HL-60 (cell line): Measurements from ENCODE around the gene PPP2R3A.
"Not testable (repeated sequence)": the region's sequence is repeated elsewhere in the genome, so short reads cannot be mapped to it uniquely, and the experiment has no call there.

Experiments
- DNase-seq, 2 experiments: peaks; one replicate each; pipeline ENCODE4 v3.0.0-alpha.2; 2010 to 2020; ENCODE audit warnings: low read depth in 1 of 2, low spot score in 1 of 2
- H3K27ac ChIP-seq: fragments of 250-450 bp; sonication (Bioruptor Pico); replicated peaks from 2 replicates; pipeline ENCODE4 v1.5.1; 2020; ENCODE audit warnings: mild to moderate bottlenecking, moderate library complexity
- H3K27me3 ChIP-seq: fragments of 250-450 bp; sonication (Bioruptor Pico); 2 replicates; pipeline ENCODE4 v1.5.1; 2021; ENCODE audit warnings: mild to moderate bottlenecking, moderate library complexity; ENCODE audit not compliant: insufficient read depth, poor library complexity, severe bottlenecking
- H3K4me3 ChIP-seq: replicated peaks from 2 replicates; pipeline ENCODE4 v1.5.1; 2011; ENCODE audit warnings: mild to moderate bottlenecking, control low read depth, low read length; ENCODE audit not compliant: insufficient read depth
- CTCF ChIP-seq: IDR thresholded peaks from one replicate; pipeline ENCODE4 v1.5.1; 2011; ENCODE audit warnings: low read length, control low read depth, inconsistent platforms; ENCODE audit not compliant: insufficient read depth
- GABPA ChIP-seq: IDR thresholded peaks from 2 replicates; pipeline ENCODE4 v1.6.1; 2012; ENCODE audit warnings: low read depth
- POLR2AphosphoS5 ChIP-seq: IDR thresholded peaks from 2 replicates; pipeline ENCODE4 v1.6.1; 2012; ENCODE audit warnings: low read depth
- REST ChIP-seq: IDR thresholded peaks from 2 replicates; pipeline ENCODE4 v1.6.1; 2012; ENCODE audit warnings: low read depth; ENCODE audit not compliant: insufficient replicate concordance
- SPI1 ChIP-seq: IDR thresholded peaks from 2 replicates; pipeline ENCODE4 v1.6.1; 2012; ENCODE audit warnings: low read depth, mild to moderate bottlenecking, borderline replicate concordance

Gene PPP2R3A

DNA sequence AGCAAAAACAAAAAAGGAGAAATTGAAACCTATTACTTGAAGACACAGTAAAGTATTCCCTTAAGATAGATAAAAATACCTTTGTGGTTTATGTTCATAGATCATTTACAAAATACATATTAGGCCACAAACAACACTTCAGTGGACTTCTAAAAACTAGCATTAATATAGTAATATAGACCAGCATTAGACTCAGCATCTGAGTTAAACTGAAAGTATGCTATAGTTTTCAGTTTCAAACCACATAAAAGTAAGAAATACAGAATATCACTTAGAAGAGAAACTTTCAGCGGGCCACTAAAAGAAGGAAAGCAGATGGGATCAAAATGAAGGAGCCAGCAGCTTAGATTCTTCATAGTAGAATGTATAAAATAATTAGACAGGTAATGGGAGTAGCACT is 144.0 kb downstream of the PPP2R3A start:
- Histone ChIP-seq H3K27me3 (no peaks in the 10 kb centered on the region), H3K4me3 (no peak overlapping the region), H3K27ac (no peak overlapping the region)
- no peak for DNase-seq
- TF ChIP-seq POLR2AphosphoS5 = no peak
- no peak for TF ChIP-seq GABPA
- no peak for TF ChIP-seq CTCF
- no peak for TF ChIP-seq REST

GRCh38 chr3:136110481-136110880 is 145.0 kb downstream of the PPP2R3A start:
- Histone ChIP-seq H3K4me3 (no peak overlapping the region), H3K27ac (no peak overlapping the region)
- DNase-seq = no peak

GRCh38 chr3:136114421-136114820 is 148.9 kb downstream of the PPP2R3A start:
- TF ChIP-seq POLR2AphosphoS5 (no peak), SPI1 (no peak), CTCF (no peak), REST (no peak), GABPA (no peak)
- no peak for DNase-seq
- H3K27me3 ChIP-seq = no peaks in the 10 kb centered on the region
- no peak overlapping the region for H3K4me3 ChIP-seq
- no peak overlapping the region for H3K27ac ChIP-seq

More at GRCh38 chr3:136110481-136110880, 145.0 kb downstream of the PPP2R3A start:
- TF ChIP-seq GABPA = no peak
- no peak for TF ChIP-seq CTCF
- no peak for TF ChIP-seq POLR2AphosphoS5
- TF ChIP-seq REST = no peak
- no peak for TF ChIP-seq SPI1
- no peaks in the 10 kb centered on the region for H3K27me3 ChIP-seq

DNA sequence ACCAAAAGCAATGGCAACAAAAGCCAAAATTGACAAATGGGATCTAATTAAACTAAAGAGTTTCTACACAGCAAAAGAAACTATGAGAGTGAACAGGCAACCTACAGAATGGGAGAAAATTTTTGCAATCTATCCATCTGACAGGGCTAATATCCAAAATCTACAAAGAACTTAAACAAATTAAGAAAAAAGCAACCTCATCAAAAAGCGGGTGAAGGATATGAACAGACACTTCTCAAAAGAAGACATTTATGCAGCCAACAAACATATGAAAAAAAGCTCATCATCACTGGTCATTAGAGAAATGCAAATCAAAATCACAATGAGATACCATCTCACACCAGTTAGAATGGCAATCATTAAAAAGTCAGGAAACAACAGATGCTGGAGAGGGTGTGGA is 153.8 kb downstream of the PPP2R3A start:
- H3K4me3 ChIP-seq, H3K27ac ChIP-seq, DNase-seq, H3K27me3 ChIP-seq: not testable (repeated sequence)

DNA sequence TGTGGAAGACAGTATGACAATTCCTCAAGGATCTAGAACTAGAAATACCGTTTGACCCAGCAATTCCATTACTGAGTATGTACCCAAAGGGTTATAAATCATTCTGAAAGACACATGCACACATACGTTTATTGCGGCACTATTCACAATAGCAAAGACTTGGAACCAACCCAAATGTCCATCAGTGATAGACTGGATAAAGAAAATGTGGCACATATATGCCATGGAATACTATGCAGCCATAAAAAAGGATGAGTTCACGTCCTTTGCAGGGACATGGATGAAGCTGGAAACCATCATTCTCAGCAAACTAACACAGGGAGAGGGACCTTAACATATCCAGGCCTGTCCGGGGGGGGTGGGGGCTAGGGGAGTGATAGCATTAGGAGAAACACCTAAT is 154.3 kb downstream of the PPP2R3A start:
- not testable (repeated sequence) for H3K4me3 ChIP-seq, DNase-seq, H3K27me3 ChIP-seq, H3K27ac ChIP-seq
